Upper lobe of right lung (tissue), 1 donor: Measurements from ENCODE around the gene SMIM1. TPM values are rescaled to one million over a fixed set of nuclear protein-coding genes. Genes with fewer than 3 reads are reported as not detected.

Experiments used
- ATAC-seq: fragments of 200-7000 bp; cut with Tn5 transposase; one replicate; pipeline ENCODE4 v1.9.1; 2020; ENCODE audit warnings: mild to moderate bottlenecking, moderate library complexity
- DNase-seq: peaks from one replicate; pipeline ENCODE4 v3.0.0-alpha.2; 2020
- H3K27ac ChIP-seq: fragments of 200-600 bp; one replicate; pipeline ENCODE4 v1.8.0; 2022
- H3K27me3 ChIP-seq: fragments of 200-600 bp; one replicate; pipeline ENCODE4 v1.8.0; 2022; ENCODE audit warnings: mild to moderate bottlenecking
- H3K36me3 ChIP-seq: fragments of 200-600 bp; one replicate; pipeline ENCODE4 v1.8.0; 2022
- H3K4me1 ChIP-seq: fragments of 200-600 bp; one replicate; pipeline ENCODE4 v1.8.0; 2022
- H3K4me3 ChIP-seq: fragments of 200-600 bp; one replicate; pipeline ENCODE4 v1.8.0; 2022; ENCODE audit warnings: mild to moderate bottlenecking
- H3K9me3 ChIP-seq: fragments of 200-600 bp; one replicate; pipeline ENCODE4 v1.8.0; 2022
- intact Hi-C: fragments of 100-400 bp; cut with DNase I; formaldehyde crosslinking; loops from one replicate; pipeline ENCODE4 v1.11.0; 2022
- total RNA-seq: library from RNA; stranded (reverse); fragmentation: NEBNext Ultra II Directional; extraction: Animal tissue kit (Norgen Biotek cat#: 25700); gene quantifications from one replicate; pipeline ENCODE4 v1.2.1, GENCODE V29; 2021
- TF ChIP-seq, protein P1 (sequence below): fragments of 200-600 bp; IDR thresholded peaks from one replicate; pipeline ENCODE4 v1.8.0; 2022; ENCODE audit warnings: antibody characterized with exemption
- donor health status: DM: no; HTN: yes; CAD: no; lungs with severe emphysema.

SMIM1 gene
- total RNA-seq, 1 donor from 2014 or later, result 9.3 TPM

DNA sequence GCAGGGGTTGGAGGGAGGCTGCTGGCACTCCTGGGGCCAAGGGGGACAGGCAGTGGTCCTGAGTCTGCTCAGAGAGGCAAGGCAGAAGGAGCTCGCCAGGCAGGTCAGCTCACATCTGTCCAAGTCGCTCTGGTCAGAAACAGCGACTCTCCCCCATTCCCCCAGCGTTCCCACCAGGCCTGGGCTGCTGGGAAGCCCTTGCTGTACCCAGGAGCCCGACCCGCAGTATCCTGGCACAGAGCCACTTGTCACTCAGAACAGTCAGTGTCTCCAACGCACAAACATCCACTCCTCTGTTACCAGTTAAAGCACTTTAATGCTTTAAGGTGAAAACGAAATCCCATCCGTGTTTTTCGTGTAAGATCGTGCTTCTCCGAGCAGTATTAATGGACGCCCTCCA, 36.9 kb upstream of the SMIM1 start:
- peaks cover 13% of the 10 kb centered on the region for H3K27me3 ChIP-seq
- H3K4me1 ChIP-seq, result no peaks in the 10 kb centered on the region
- TF ChIP-seq, protein P1, sequence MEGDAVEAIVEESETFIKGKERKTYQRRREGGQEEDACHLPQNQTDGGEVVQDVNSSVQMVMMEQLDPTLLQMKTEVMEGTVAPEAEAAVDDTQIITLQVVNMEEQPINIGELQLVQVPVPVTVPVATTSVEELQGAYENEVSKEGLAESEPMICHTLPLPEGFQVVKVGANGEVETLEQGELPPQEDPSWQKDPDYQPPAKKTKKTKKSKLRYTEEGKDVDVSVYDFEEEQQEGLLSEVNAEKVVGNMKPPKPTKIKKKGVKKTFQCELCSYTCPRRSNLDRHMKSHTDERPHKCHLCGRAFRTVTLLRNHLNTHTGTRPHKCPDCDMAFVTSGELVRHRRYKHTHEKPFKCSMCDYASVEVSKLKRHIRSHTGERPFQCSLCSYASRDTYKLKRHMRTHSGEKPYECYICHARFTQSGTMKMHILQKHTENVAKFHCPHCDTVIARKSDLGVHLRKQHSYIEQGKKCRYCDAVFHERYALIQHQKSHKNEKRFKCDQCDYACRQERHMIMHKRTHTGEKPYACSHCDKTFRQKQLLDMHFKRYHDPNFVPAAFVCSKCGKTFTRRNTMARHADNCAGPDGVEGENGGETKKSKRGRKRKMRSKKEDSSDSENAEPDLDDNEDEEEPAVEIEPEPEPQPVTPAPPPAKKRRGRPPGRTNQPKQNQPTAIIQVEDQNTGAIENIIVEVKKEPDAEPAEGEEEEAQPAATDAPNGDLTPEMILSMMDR, result no peak
- H3K36me3 ChIP-seq, result peaks cover 31% of the 10 kb centered on the region
- H3K9me3 ChIP-seq, result no peaks in the 10 kb centered on the region
- intact Hi-C loops, result no loop called here
- H3K4me3 ChIP-seq, result no peak overlapping the region
- H3K27ac ChIP-seq, result no peak overlapping the region
- DNase-seq (no peak), ATAC-seq (no peak)

DNA sequence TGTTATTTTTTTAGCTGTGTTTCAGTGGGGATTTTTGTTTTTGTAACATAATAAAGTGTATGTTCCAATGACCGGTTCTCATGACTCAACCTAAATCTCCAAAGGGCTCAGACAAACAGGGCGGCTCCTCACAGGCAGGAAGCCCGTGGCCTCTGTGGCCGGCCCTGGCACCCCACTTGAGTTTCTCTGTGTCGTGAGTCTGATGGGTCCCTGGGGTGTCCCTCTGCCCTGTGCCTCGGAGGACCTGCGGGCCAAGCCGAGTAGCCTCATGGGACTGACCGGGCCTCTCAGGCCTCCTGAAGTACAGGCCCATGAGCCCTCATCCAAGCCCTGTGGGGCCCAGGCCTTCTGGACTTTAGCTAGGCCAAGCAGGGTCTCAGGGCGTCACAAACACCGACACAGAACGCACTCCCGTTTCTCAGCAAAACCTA, 36.4 kb upstream of the SMIM1 start:
- TF ChIP-seq, protein P1, result no peak
- DNase-seq (no peak), ATAC-seq (no peak)
- H3K36me3 ChIP-seq, result peaks cover 34% of the 10 kb centered on the region
- H3K4me3 ChIP-seq, result no peak overlapping the region
- peaks cover 8% of the 10 kb centered on the region for H3K27me3 ChIP-seq
- no peaks in the 10 kb centered on the region for H3K4me1 ChIP-seq
- no peak overlapping the region for H3K27ac ChIP-seq
- H3K9me3 ChIP-seq, result no peaks in the 10 kb centered on the region
- intact Hi-C loops, result no loop called here

DNA sequence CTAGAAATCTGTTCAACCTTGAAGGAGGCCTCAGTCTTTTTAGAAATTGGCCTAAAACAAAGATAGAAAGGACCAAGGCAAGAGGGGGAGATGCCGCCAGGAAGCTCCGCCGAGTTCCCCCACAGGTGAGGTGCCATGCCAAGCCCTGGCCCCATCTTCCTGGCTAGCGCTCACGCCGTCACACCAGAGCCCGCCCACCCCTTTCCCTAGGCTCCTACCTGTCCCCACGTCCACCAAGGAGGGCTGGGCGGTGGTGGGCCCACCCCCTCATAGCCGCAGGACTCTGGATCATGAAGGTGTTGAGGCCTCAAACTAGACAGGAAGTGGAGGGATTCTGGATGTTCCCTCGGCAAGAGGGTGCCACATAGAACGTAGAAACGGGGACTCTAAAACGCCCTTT, 35.8 kb upstream of the SMIM1 start:
- H3K9me3 ChIP-seq, result no peaks in the 10 kb centered on the region
- TF ChIP-seq, protein P1, result no peak
- ATAC-seq, result no peak

DNA sequence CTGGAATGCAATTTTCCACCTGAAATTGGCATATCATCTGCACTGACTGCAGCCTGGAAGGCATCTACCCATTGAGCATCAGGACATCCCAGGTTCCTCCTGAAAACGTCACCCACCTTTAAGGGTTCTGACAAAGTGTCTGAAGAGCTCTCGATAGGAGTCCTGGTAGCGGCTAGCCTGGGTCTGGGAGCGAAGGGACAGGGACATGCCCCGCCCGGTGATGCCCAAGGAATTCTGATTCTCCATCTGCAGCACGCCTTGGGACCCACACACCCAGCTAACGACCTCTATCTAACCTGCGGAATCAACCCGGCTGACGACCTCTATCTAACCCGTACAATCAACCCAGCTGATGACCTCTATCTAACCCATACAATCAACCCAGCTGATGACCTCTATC, 33.6 kb upstream of the SMIM1 start:
- TF ChIP-seq, protein P1, result no peak
- intact Hi-C loops, result no loop called here
- Histone ChIP-seq H3K4me1 (no peaks in the 10 kb centered on the region), H3K36me3 (peaks cover 52% of the 10 kb centered on the region), H3K4me3 (no peak overlapping the region), H3K27ac (no peak overlapping the region), H3K27me3 (no peaks in the 10 kb centered on the region), H3K9me3 (no peaks in the 10 kb centered on the region)
- DNase-seq (no peak), ATAC-seq (no peak)

More for the DNA sequence above, 35.8 kb upstream of the SMIM1 start:
- intact Hi-C loops, result no loop called here
- no peak overlapping the region for H3K4me3 ChIP-seq
- peaks cover 40% of the 10 kb centered on the region for H3K36me3 ChIP-seq
- H3K4me1 ChIP-seq, result no peaks in the 10 kb centered on the region
- DNase-seq, result no peak
- peaks cover 5% of the 10 kb centered on the region for H3K27me3 ChIP-seq
- H3K27ac ChIP-seq, result no peak overlapping the region

DNA sequence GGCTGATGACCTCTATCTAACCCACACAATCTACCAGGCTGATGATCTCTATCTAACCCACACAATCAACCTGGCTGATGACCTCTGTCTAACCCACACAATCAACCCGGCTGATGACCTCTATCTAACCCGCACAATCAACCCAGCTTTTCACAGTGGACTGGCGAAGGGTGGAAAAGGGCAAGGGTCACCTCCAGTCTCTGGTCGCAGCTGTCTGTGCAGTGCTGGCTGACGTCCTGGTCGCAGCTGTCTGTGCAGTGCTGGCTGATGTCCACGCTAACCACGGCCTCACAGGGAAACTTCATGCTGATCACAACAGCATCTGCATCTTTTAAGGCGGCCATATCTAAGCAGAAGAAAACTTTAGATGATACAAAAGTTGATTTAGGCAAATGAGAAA, 32.5 kb upstream of the SMIM1 start:
- TF ChIP-seq, protein P1, result no peak
- H3K4me1 ChIP-seq, result no peaks in the 10 kb centered on the region
- DNase-seq (no peak), ATAC-seq (no peak)
- no peaks in the 10 kb centered on the region for H3K27me3 ChIP-seq
- no peaks in the 10 kb centered on the region for H3K9me3 ChIP-seq
- peaks cover 52% of the 10 kb centered on the region for H3K36me3 ChIP-seq
- intact Hi-C loops, result no loop called here
- H3K27ac ChIP-seq, result no peak overlapping the region
- H3K4me3 ChIP-seq, result no peak overlapping the region

DNA sequence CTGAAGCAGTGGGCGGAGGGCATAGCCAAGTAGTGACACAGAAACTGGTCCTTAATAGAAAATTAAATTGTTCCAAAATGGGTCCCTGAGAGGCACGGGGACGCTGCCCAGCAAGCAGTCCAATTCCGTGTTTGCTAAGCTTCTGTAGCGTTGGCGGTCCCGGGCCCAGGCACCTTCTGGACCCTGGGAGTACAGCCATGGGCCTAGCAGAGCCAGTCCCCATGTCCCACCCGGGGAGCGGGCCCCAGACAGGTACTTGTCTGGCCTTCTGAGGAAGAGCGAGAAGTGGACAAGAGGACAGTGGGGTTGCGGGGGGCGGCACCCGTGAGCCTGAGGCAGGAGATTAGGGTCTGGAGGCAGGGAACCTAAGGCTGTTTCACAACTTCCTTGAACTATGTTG, 31.8 kb upstream of the SMIM1 start:
- Histone ChIP-seq H3K4me3 (no peak overlapping the region), H3K27ac (no peak overlapping the region), H3K27me3 (no peaks in the 10 kb centered on the region), H3K36me3 (peaks cover 52% of the 10 kb centered on the region), H3K9me3 (no peaks in the 10 kb centered on the region), H3K4me1 (no peaks in the 10 kb centered on the region)
- TF ChIP-seq, protein P1, result no peak
- DNase-seq (no peak), ATAC-seq (no peak)
- intact Hi-C loops, result no loop called here
